BJ (cell line): Measurements from ENCODE around the gene ASCC3. TPM values are rescaled to one million over a fixed set of nuclear protein-coding genes. Genes with fewer than 3 reads are reported as not detected.

Experiments used
- CTCF ChIA-PET: fragments of 350-600 bp; formaldehyde crosslinking; extraction: SDS; loops from one replicate; lab custom pipeline; 2021; ENCODE audit warnings: antibody characterized with exemption, inconsistent platforms; lab: Yijun Ruan, JAX
- POLR2A ChIA-PET: fragments of 300-600 bp; sonication (Branson Sonifier 250); formaldehyde crosslinking; extraction: SDS; loops from one replicate; lab custom pipeline; 2021; ENCODE audit warnings: antibody characterized with exemption; lab: Charles Lee
- DNase-seq: peaks from one replicate; pipeline ENCODE4 v3.0.0-alpha.2; 2011; ENCODE audit warnings: low read depth
- H3K27me3 ChIP-seq: 2 replicates; pipeline ENCODE4 v1.6.0; 2011; ENCODE audit warnings: low read length; ENCODE audit not compliant: control insufficient read depth, insufficient read depth
- H3K36me3 ChIP-seq: 2 replicates; pipeline ENCODE4 v1.5.1; 2011; ENCODE audit warnings: low read length; ENCODE audit not compliant: control insufficient read depth, insufficient read depth
- H3K4me3 ChIP-seq: 2 replicates; pipeline ENCODE4 v1.5.1; 2011; ENCODE audit warnings: low read depth, mild to moderate bottlenecking, control low read depth, low read length
- polyA plus RNA-seq: library from polyadenylated mRNA; depleted of rRNA; stranded (reverse); fragments of >200 nt; gene quantifications from 2 replicates; pipeline ENCODE4 v1.2.3, GENCODE V29; 2011
- TF ChIP-seq, protein P1 (sequence below): IDR thresholded peaks from 2 replicates; pipeline ENCODE4 v1.5.1; 2011; ENCODE audit warnings: low read depth, mild to moderate bottlenecking, control low read depth, inconsistent platforms, low read length, moderate library complexity; ENCODE audit not compliant: insufficient read depth

The ASCC3 gene
- polyA plus RNA-seq, 1 experiment: 30.4 TPM

DNA sequence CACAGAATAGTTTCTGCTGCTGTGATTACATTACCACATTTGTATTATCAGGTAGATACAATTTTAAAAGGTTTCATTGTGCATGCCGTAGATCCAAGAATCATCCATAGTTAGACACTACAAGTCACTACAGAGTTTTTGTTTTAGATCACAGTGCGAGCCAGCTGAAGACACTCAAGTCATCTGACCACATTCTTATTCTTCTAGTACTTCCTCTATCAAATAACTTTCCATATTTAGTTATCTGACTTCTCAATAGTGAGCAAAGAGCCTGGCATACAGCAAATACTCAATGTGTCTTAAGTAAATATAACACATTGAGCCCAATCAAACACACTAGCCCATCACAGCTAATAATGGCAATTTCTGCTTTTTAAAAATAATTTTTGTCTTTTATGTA lies 195.4 kb downstream of the ASCC3 start:
- Histone ChIP-seq H3K4me3 (no peak overlapping the region), H3K27me3 (no peaks in the 10 kb centered on the region), H3K36me3 (peaks cover 3% of the 10 kb centered on the region)
- CTCF ChIA-PET: interaction anchor here (0.7 kb wide), 1 partner anchor 541 kb away, joined by 3 read pairs; no protein-coding TSS in a partner anchor
- POLR2A ChIA-PET: no interaction called here
- DNase-seq: no peak
- TF ChIP-seq, protein P1, sequence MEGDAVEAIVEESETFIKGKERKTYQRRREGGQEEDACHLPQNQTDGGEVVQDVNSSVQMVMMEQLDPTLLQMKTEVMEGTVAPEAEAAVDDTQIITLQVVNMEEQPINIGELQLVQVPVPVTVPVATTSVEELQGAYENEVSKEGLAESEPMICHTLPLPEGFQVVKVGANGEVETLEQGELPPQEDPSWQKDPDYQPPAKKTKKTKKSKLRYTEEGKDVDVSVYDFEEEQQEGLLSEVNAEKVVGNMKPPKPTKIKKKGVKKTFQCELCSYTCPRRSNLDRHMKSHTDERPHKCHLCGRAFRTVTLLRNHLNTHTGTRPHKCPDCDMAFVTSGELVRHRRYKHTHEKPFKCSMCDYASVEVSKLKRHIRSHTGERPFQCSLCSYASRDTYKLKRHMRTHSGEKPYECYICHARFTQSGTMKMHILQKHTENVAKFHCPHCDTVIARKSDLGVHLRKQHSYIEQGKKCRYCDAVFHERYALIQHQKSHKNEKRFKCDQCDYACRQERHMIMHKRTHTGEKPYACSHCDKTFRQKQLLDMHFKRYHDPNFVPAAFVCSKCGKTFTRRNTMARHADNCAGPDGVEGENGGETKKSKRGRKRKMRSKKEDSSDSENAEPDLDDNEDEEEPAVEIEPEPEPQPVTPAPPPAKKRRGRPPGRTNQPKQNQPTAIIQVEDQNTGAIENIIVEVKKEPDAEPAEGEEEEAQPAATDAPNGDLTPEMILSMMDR: no peak

DNA sequence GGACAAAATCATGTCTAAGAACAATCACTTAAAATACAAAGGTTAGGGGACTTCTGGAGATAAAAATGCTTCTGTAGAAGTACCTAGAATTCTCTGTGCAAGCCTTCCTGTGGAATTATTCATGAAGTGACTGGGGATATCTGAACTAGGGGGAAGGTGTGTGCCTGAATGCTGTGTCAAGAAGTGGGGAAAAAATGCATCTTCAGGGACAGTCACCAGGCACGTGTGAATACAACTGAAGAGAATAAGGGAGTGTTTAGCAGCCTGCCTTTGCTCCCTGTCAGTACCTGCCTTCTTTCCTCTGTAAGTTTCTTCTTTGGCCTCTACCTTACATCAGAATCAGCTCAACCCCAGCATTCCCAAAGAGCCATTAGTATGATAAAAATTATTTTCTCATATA lies 201.0 kb downstream of the ASCC3 start:
- no peak for DNase-seq
- H3K4me3 ChIP-seq: no peak overlapping the region
- ChIA-PET CTCF (interaction anchor here (0.6 kb wide), 1 partner anchor 1012 kb away, joined by 4 read pairs; no protein-coding TSS in a partner anchor), POLR2A (no interaction called here)
- TF ChIP-seq, protein P1: no peak
- no peaks in the 10 kb centered on the region for H3K27me3 ChIP-seq
- peaks cover 2% of the 10 kb centered on the region for H3K36me3 ChIP-seq

DNA sequence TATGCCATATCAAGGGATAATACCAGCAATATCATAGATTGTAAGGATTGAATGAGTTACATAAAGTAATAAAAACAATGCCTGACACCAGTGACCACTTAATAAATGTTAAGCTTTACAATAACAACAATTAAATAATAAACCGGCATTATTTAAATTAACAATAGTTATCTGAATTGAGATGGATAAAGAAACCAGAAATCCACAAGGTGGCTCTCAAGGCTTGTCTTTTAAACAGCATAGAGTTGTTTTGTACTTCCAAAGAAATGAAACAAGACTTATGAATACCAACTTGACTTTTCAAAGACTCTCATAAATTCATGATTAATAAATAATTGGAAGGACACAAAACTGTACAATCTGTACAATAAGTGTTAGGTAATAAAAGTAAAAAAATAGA lies 203.1 kb downstream of the ASCC3 start:
- Histone ChIP-seq H3K36me3 (no peaks in the 10 kb centered on the region), H3K4me3 (no peak overlapping the region), H3K27me3 (no peaks in the 10 kb centered on the region)
- TF ChIP-seq, protein P1: peak; percentile 12; the same call in 1 of the 2 replicates
- ChIA-PET POLR2A (no interaction called here), CTCF (interaction anchor here (0.7 to 1.4 kb wide), 3 partner anchors 236 to 810 kb away, joined by 4 to 5 read pairs (median 5); no protein-coding TSS in a partner anchor)
- DNase-seq: no peak

DNA sequence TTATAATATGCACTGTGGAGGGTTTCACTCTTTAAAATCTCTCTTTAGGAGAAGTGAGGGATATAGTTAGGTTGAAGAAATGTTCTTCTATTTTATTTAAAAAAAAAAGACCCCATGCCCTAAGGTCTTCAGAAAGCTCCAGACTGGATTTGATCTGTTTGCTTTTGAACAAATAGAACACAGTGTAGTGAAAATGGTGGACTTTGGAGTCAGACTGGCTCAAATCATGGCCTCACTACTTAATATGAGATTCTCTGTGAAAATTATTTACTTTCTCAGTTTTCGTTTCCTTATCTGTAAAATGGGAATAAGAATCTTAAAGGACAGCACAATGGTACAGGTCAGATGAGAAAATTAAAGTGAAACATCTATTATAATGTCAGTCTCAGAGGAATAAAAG lies 203.9 kb downstream of the ASCC3 start:
- TF ChIP-seq, protein P1: no peak
- H3K4me3 ChIP-seq: no peak overlapping the region
- ChIA-PET POLR2A (no interaction called here), CTCF (interaction anchor here (1.4 kb wide), 1 partner anchor 809 kb away, joined by 4 read pairs; no protein-coding TSS in a partner anchor)
- H3K27me3 ChIP-seq: no peaks in the 10 kb centered on the region
- no peaks in the 10 kb centered on the region for H3K36me3 ChIP-seq
- DNase-seq: no peak

DNA sequence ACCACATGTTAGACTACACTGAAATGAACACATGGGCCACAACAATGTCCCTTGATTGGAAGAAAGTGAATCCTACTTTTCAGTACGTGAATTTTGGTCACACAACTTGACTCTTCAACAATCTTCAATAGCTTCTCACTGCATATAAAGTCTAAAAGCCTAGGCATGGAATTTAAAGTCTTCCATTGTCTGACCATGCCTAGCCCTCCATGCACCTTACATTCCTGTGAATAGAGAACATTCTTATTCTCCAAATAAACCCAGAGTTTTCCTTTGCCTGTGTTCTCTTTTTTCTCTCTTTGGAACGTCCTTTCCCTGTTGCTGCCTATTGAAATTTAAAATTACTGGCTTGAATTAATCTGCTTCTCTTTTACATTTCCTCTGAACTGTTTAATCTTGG lies 207.5 kb downstream of the ASCC3 start:
- H3K4me3 ChIP-seq: no peak overlapping the region
- TF ChIP-seq, protein P1: no peak
- no peaks in the 10 kb centered on the region for H3K36me3 ChIP-seq
- ChIA-PET CTCF (no interaction called here), POLR2A (no interaction called here)
- no peak for DNase-seq
- no peaks in the 10 kb centered on the region for H3K27me3 ChIP-seq
